Skeletal muscle tissue (tissue), 4 donors: ENCODE results near the gene SMARCAD1. TPM values are rescaled to one million over a fixed set of nuclear protein-coding genes. Genes with fewer than 3 reads are reported as not detected.
"Not testable (repeated sequence)": the region's sequence is repeated elsewhere in the genome, so short reads cannot be mapped to it uniquely, and the experiment has no call there.

Experiments
- H3K27ac ChIP-seq: one replicate; pipeline ENCODE4 v1.7.0; 2013; ENCODE audit warnings: mild to moderate bottlenecking, low read depth, low read length, inconsistent platforms
- H3K27me3 ChIP-seq, 3 donors: one replicate each; pipeline ENCODE4 v1.7.0; 2013; ENCODE audit warnings: low read length in 3 of 3; ENCODE audit not compliant: control insufficient read depth in 3 of 3, insufficient read depth in 3 of 3
- H3K36me3 ChIP-seq, 3 donors: one replicate each; pipeline ENCODE4 v1.7.0; 2013; ENCODE audit warnings: low read length in 3 of 3; ENCODE audit not compliant: control insufficient read depth in 3 of 3, insufficient read depth in 3 of 3
- H3K4me1 ChIP-seq, 3 donors: one replicate each; pipeline ENCODE4 v1.7.0; 2013; ENCODE audit warnings: low read length in 3 of 3, mild to moderate bottlenecking in 3 of 3; ENCODE audit not compliant: control insufficient read depth in 3 of 3, insufficient read depth in 3 of 3
- H3K4me3 ChIP-seq, 3 donors: one replicate each; pipeline ENCODE4 v1.7.0; 2013; ENCODE audit warnings: low read length in 3 of 3
- H3K9ac ChIP-seq, 3 donors: one replicate each; pipeline ENCODE4 v1.7.0; 2013; ENCODE audit warnings: low read length in 3 of 3, mild to moderate bottlenecking in 3 of 3, moderate library complexity in 2 of 3, low read depth in 1 of 3
- H3K9me3 ChIP-seq, 3 donors: one replicate each; pipeline ENCODE4 v1.7.0; 2013; ENCODE audit warnings: low read length in 3 of 3; ENCODE audit not compliant: control insufficient read depth in 3 of 3
- total RNA-seq: library from RNA; depleted of rRNA; stranded (reverse); fragments of >200 nt; gene quantifications from one replicate; pipeline ENCODE4 v1.2.3, GENCODE V29; 2014
- donor health status: Osteomylitis.

The SMARCAD1 gene
- total RNA-seq, 1 donor from 2014 or later: 28.7 TPM

GRCh38 chr4:94307231-94307871, 99.7 kb downstream of the SMARCAD1 start:
- H3K9ac ChIP-seq: no peak overlapping the region
- H3K4me3 ChIP-seq: no peak overlapping the region
- no peaks in the 10 kb centered on the region for H3K27me3 ChIP-seq
- no peak overlapping the region for H3K27ac ChIP-seq
- no peaks in the 10 kb centered on the region for H3K36me3 ChIP-seq
- H3K4me1 ChIP-seq: peaks cover 0 to 6% (median 0%) of the 10 kb centered on the region in 3 donors
- H3K9me3 ChIP-seq: no peaks in the 10 kb centered on the region

DNA sequence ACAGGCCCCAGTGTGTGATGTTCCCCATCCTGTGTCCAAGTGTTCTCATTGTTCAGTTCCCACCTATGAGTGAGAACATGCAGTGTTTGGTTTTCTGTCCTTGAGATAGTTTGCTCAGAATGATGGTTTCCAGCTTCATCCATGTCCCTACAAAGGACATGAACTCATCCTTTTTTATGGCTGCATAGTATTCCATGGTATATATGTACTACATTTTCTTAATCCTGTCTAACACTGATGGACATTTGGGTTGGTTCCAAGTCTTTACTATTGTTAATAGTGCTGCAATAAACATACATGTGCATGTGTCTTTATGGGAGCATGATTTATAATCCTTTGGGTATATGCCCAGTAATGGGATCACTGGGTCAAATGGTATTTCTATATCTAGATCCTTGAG, 112.3 kb downstream of the SMARCAD1 start:
- H3K27me3 ChIP-seq, H3K4me3 ChIP-seq, H3K9ac ChIP-seq, H3K4me1 ChIP-seq, H3K36me3 ChIP-seq, H3K9me3 ChIP-seq, H3K27ac ChIP-seq: not testable (repeated sequence)

DNA sequence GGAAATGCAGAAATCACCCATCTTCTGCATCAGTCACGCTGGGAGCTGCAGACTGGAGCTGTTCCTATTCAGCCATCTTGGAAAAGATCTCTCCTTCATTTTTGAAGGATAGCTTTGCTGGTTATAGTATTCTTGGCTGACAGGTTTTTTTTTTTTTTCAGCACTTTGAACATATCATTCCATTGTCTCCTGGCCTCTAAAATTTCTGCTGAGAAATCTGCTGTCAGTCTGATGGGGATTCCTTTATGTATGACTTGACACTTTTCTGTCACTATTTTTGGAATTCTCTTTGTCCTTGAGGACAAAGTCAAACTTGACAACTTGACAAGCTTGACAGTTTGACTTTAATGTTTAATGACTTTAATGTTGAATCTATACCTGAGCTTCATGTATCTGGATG, 118.2 kb downstream of the SMARCAD1 start:
- Histone ChIP-seq H3K36me3 (no peaks in the 10 kb centered on the region), H3K4me1 (no peaks in the 10 kb centered on the region), H3K9me3 (peaks cover 5 to 8% (median 7%) of the 10 kb centered on the region in 3 donors)

GRCh38 chr4:94329933-94330332, 122.3 kb downstream of the SMARCAD1 start:
- peaks cover 2 to 3% (median 2%) of the 10 kb centered on the region in 3 donors for H3K4me1 ChIP-seq
- no peaks in the 10 kb centered on the region for H3K36me3 ChIP-seq
- no peak overlapping the region for H3K27ac ChIP-seq
- H3K27me3 ChIP-seq: no peaks in the 10 kb centered on the region
- H3K9ac ChIP-seq: no peak overlapping the region
- H3K9me3 ChIP-seq: peaks cover 5 to 8% (median 7%) of the 10 kb centered on the region in 3 donors
- no peak overlapping the region for H3K4me3 ChIP-seq

More for the DNA sequence above, 118.2 kb downstream of the SMARCAD1 start:
- H3K27ac ChIP-seq: no peak overlapping the region
- no peak overlapping the region for H3K9ac ChIP-seq
- H3K4me3 ChIP-seq: no peak overlapping the region
- H3K27me3 ChIP-seq: no peaks in the 10 kb centered on the region

DNA sequence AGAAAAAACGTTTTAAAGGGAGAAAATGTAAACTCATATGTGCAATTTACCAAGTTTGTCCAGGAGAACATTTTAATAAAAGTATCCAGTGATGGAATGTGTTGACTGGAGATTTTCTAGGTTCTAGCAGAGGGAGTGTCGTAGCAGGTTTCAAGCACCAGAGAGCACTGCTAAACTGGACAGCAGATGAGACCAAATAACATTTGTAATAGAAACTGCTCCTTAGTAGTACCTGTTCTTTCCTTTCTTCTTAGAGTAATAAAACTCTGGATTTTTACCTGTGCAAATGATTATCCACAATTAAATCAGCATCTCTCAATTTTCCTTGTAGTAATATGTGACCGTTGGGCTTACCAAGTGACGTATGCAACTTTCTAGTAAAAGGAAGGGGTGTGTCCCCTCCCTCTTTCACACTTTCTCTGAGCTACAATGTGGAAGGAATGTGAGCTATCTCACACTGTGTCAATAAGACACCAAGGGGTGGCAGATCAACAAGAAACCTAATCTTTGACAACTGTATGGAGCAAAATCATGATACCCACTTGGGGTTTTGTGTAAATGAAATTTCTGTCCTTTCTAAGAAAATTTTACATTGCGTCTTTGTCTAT, 125.4 kb downstream of the SMARCAD1 start:
- no peaks in the 10 kb centered on the region for H3K9me3 ChIP-seq
- no peak overlapping the region for H3K27ac ChIP-seq
- H3K9ac ChIP-seq: no peak overlapping the region
- H3K4me3 ChIP-seq: no peak overlapping the region
- peaks cover 4 to 5% (median 5%) of the 10 kb centered on the region in 3 donors for H3K4me1 ChIP-seq
- H3K27me3 ChIP-seq: no peaks in the 10 kb centered on the region
- no peaks in the 10 kb centered on the region for H3K36me3 ChIP-seq

GRCh38 chr4:94333866-94334265, 126.2 kb downstream of the SMARCAD1 start:
- no peak overlapping the region for H3K9ac ChIP-seq
- no peaks in the 10 kb centered on the region for H3K9me3 ChIP-seq
- no peak overlapping the region for H3K4me3 ChIP-seq
- no peaks in the 10 kb centered on the region for H3K27me3 ChIP-seq
- H3K4me1 ChIP-seq: peaks cover 4 to 5% (median 5%) of the 10 kb centered on the region in 3 donors
- no peaks in the 10 kb centered on the region for H3K36me3 ChIP-seq
- H3K27ac ChIP-seq: no peak overlapping the region

DNA sequence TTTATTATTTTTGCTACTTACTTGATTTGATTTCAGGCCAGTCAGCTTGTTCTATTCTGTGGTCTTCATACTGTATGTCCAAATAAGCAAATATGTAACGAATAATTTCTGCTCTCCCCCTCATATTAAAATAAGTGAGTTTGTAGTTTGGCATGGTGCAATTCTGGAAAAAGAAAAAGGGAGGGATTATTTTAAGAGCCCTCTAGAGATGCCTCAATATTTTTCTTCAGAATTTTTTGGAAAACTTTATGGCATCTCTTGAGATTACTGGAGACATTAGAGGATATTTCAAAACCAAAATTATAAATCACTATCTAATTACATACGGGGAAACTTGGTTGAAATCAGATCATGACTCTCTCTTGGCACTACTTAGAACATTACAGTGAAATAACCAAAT, 126.8 kb downstream of the SMARCAD1 start:
- H3K27ac ChIP-seq: no peak overlapping the region
- H3K36me3 ChIP-seq: no peaks in the 10 kb centered on the region
- no peaks in the 10 kb centered on the region for H3K9me3 ChIP-seq
- H3K27me3 ChIP-seq: no peaks in the 10 kb centered on the region
- H3K4me3 ChIP-seq: no peak overlapping the region
- H3K4me1 ChIP-seq: peaks cover 4 to 5% (median 5%) of the 10 kb centered on the region in 3 donors
- H3K9ac ChIP-seq: no peak overlapping the region

GRCh38 chr4:94334962-94335361, 127.3 kb downstream of the SMARCAD1 start:
- no peak overlapping the region for H3K27ac ChIP-seq
- H3K4me3 ChIP-seq: no peak overlapping the region
- H3K9me3 ChIP-seq: no peaks in the 10 kb centered on the region
- no peaks in the 10 kb centered on the region for H3K27me3 ChIP-seq
- H3K9ac ChIP-seq: no peak overlapping the region
- no peaks in the 10 kb centered on the region for H3K36me3 ChIP-seq
- H3K4me1 ChIP-seq: peaks cover 4 to 5% (median 5%) of the 10 kb centered on the region in 3 donors

DNA sequence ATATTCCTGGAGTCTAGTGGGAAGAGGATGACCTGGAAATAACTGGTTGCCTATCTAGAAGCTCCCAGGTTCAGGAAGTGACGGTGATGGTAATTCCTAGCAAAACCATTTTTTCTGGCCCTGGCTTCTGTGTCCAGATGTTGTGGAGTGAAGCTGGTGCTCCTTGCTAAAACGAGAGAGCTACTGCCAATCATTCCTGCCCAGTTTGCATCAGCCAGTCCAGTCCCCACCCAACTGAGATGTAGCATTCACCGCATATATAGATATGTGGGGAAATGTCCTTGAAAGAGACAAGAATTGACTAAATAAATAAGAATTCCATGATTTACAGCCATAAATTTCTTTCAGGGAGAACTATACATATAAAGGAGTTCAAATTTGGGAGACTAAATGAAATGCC, 128.6 kb downstream of the SMARCAD1 start:
- H3K36me3 ChIP-seq: no peaks in the 10 kb centered on the region
- H3K9me3 ChIP-seq: no peaks in the 10 kb centered on the region
- H3K4me3 ChIP-seq: no peak overlapping the region
- peaks cover 4 to 5% (median 5%) of the 10 kb centered on the region in 3 donors for H3K4me1 ChIP-seq
- H3K27me3 ChIP-seq: no peaks in the 10 kb centered on the region
- no peak overlapping the region for H3K9ac ChIP-seq
- H3K27ac ChIP-seq: no peak overlapping the region

DNA sequence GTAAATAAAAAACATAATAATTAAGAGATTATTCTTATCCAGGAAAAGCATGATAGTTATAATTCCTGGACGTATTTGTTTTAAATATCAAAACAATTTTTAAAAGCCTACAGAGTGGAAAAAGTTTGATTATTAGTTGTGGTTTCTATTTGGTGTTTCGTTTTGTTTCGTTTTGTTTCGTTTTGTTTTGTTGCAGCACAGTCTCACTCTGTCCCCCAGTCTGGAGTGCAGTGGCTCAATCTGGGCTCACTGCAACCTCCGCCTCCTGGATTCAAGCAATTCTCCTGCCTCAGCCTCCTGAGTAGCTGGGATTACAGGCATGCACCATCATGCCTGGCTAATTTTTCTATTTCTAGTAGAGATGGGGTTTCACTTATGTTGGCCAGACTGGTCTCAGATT, 129.1 kb downstream of the SMARCAD1 start:
- H3K36me3 ChIP-seq, H3K4me1 ChIP-seq, H3K27ac ChIP-seq, H3K9me3 ChIP-seq, H3K9ac ChIP-seq, H3K27me3 ChIP-seq, H3K4me3 ChIP-seq: not testable (repeated sequence)
